SK-N-SH (cell line): ENCODE measurements around the gene TRAPPC12. TPM values are rescaled to one million over a fixed set of nuclear protein-coding genes. Genes with fewer than 3 reads are reported as not detected.

Experiments used
- CTCF ChIA-PET: fragments of 300-600, 350-600 bp; formaldehyde crosslinking; extraction: SDS; loops from one replicate; lab custom pipeline; 2021; lab: Yijun Ruan, JAX
- POLR2A ChIA-PET: fragments of 350-600 bp; sonication (Branson Sonifier 250); formaldehyde crosslinking; extraction: SDS; loops from one replicate; lab custom pipeline; 2020; ENCODE audit warnings: antibody characterized with exemption, inconsistent platforms; lab: Yijun Ruan, JAX
- DNase-seq: peaks from one replicate; pipeline ENCODE4 v3.0.0; 2012
- H2AFZ ChIP-seq: fragments of 200-600 bp; sonication (generic); 2 replicates; pipeline ENCODE4 v1.8.1; 2016; ENCODE audit warnings: antibody characterized with exemption, mild to moderate bottlenecking, low read depth
- H3F3A ChIP-seq: fragments of 200-600 bp; sonication (generic); replicated peaks from 2 replicates; pipeline ENCODE3; 2016; ENCODE audit warnings: antibody characterized with exemption, mild to moderate bottlenecking; ENCODE audit not compliant: insufficient read depth
- H3K27ac ChIP-seq, 2 experiments: fragments of 200-500 bp in 1 of 2; fragments of 200-600 bp in 1 of 2; sonication (Bioruptor generic) in 1 of 2; sonication (generic), shearing (Covaris generic) in 1 of 2; 2 replicates each; pipeline versions ENCODE4 v1.5.1 to v1.6.1; 2014 to 2016; ENCODE audit warnings: low read depth in 2 of 2, inconsistent platforms in 1 of 2, low read length in 1 of 2, mild to moderate bottlenecking in 1 of 2, mixed read lengths in 1 of 2
- H3K27me3 ChIP-seq: fragments of 200-600 bp; sonication (generic), shearing (Covaris generic); 2 replicates; pipeline ENCODE4 v1.6.1; 2016; ENCODE audit warnings: mixed run types; ENCODE audit not compliant: insufficient read depth
- H3K36me3 ChIP-seq, 2 experiments: fragments of 200-500 bp in 1 of 2; fragments of 200-600 bp in 1 of 2; sonication (Bioruptor generic) in 1 of 2; sonication (generic) in 1 of 2; replicated peaks in 1 of 2; 2 replicates each; pipeline versions ENCODE3 to v1.5.1; 2014 to 2016; ENCODE audit warnings: low read length in 1 of 2, mild to moderate bottlenecking in 1 of 2; ENCODE audit not compliant: insufficient read depth in 2 of 2, control insufficient read depth in 1 of 2
- H3K4me1 ChIP-seq, 2 experiments: fragments of 200-500 bp in 1 of 2; fragments of 200-600 bp in 1 of 2; sonication (Bioruptor generic) in 1 of 2; sonication (generic), shearing (Covaris generic) in 1 of 2; 2 replicates each; pipeline versions ENCODE4 v1.5.1 to v1.6.1; 2014 to 2016; ENCODE audit warnings: low read depth in 1 of 2, low read length in 1 of 2, mixed run types in 1 of 2; ENCODE audit not compliant: insufficient read depth in 2 of 2, control insufficient read depth in 1 of 2
- H3K4me2 ChIP-seq: fragments of 200-600 bp; sonication (generic), shearing (Covaris generic); 2 replicates; pipeline ENCODE4 v1.6.1; 2017; ENCODE audit warnings: mixed run types
- H3K4me3 ChIP-seq, 2 experiments: fragments of 200-500 bp in 1 of 2; fragments of 200-600 bp in 1 of 2; sonication (Bioruptor generic) in 1 of 2; sonication (generic), shearing (Covaris generic) in 1 of 2; 2 replicates each; pipeline versions ENCODE4 v1.5.1 to v1.8.1; 2014 to 2016; ENCODE audit warnings: low read depth in 2 of 2, inconsistent platforms in 1 of 2, low read length in 1 of 2, mild to moderate bottlenecking in 1 of 2, mixed read lengths in 1 of 2, moderate library complexity in 1 of 2
- H3K79me2 ChIP-seq: fragments of 200-600 bp; sonication (generic); 2 replicates; pipeline ENCODE4 v1.8.1; 2017; ENCODE audit warnings: mild to moderate bottlenecking; ENCODE audit not compliant: insufficient read depth
- H3K9ac ChIP-seq: fragments of 200-600 bp; sonication (generic); 2 replicates; pipeline ENCODE4 v1.6.1; 2017; ENCODE audit warnings: mixed run types
- H3K9me2 ChIP-seq: fragments of 200-600 bp; sonication (generic); 2 replicates; pipeline ENCODE4 v1.6.1; 2017; ENCODE audit warnings: mixed run types
- H3K9me3 ChIP-seq: fragments of 200-600 bp; sonication (generic); 2 replicates; pipeline ENCODE4 v1.6.1; 2017; ENCODE audit warnings: mixed run types, mild to moderate bottlenecking, moderate library complexity
- H4K20me1 ChIP-seq: fragments of 200-600 bp; sonication (generic); 2 replicates; pipeline ENCODE4 v1.6.1; 2017; ENCODE audit warnings: mild to moderate bottlenecking, mixed run types; ENCODE audit not compliant: insufficient read depth
- CTCF ChIP-seq: fragments of 200-600 bp; sonication (generic); IDR thresholded peaks from 2 replicates; pipeline ENCODE4 v1.6.1; 2017; ENCODE audit warnings: antibody characterized with exemption, mild to moderate bottlenecking, moderate library complexity
- ELF1 ChIP-seq: IDR thresholded peaks from 2 replicates; pipeline ENCODE4 v1.4.0; 2012
- EP300 ChIP-seq, 2 experiments: IDR thresholded peaks; 2 replicates each; pipeline versions ENCODE4 v1.4.0 to v1.6.1; 2012; ENCODE audit warnings: borderline replicate concordance in 1 of 2, low read depth in 1 of 2, low read length in 1 of 2
- EZH2phosphoT487 ChIP-seq: fragments of 200-600 bp; sonication (generic); IDR thresholded peaks from 2 replicates; pipeline ENCODE4 v1.6.1; 2017; ENCODE audit warnings: low read depth, mixed run types, mild to moderate bottlenecking, antibody characterized with exemption, moderate library complexity, borderline replicate concordance
- FOSL2 ChIP-seq: IDR thresholded peaks from 2 replicates; pipeline ENCODE4 v1.4.0; 2012; ENCODE audit warnings: low read depth, mild to moderate bottlenecking, moderate library complexity, borderline replicate concordance
- FOXJ3 ChIP-seq: sonication (generic); formaldehyde crosslinking; IDR thresholded peaks from 2 replicates; pipeline ENCODE4 v1.5.1; 2020; ENCODE audit warnings: mild to moderate bottlenecking, missing genetic modification reagents
- FOXM1 ChIP-seq: IDR thresholded peaks from 2 replicates; pipeline ENCODE4 v1.4.0; 2012; ENCODE audit warnings: low read depth, mild to moderate bottlenecking
- GABPA ChIP-seq: IDR thresholded peaks from 2 replicates; pipeline ENCODE4 v1.4.0; 2012; ENCODE audit warnings: low read depth, mild to moderate bottlenecking
- GATA2 ChIP-seq: sonication (generic); formaldehyde crosslinking; IDR thresholded peaks from 2 replicates; pipeline ENCODE4 v1.5.0; 2020; ENCODE audit warnings: mild to moderate bottlenecking, missing genetic modification reagents
- JUND ChIP-seq: IDR thresholded peaks from 2 replicates; pipeline ENCODE4 v1.4.0; 2012
- NFIC ChIP-seq: IDR thresholded peaks from 2 replicates; pipeline ENCODE4 v1.4.0; 2012; ENCODE audit warnings: borderline replicate concordance
- NRF1 ChIP-seq: IDR thresholded peaks from 2 replicates; pipeline ENCODE4 v1.6.1; 2012; ENCODE audit warnings: low read depth, mild to moderate bottlenecking, low read length
- RCOR1 ChIP-seq: fragments of 150-350 bp; IDR thresholded peaks from 2 replicates; pipeline ENCODE4 v1.6.1; 2017; ENCODE audit warnings: antibody characterized with exemption, low read length
- RFX5 ChIP-seq: IDR thresholded peaks from 2 replicates; pipeline ENCODE4 v1.6.1; 2012; ENCODE audit warnings: mild to moderate bottlenecking, improper control_type of control experiment, low read length
- RXRA ChIP-seq: IDR thresholded peaks from 2 replicates; pipeline ENCODE4 v1.4.0; 2012; ENCODE audit warnings: low read depth, mild to moderate bottlenecking, borderline replicate concordance
- SIN3A ChIP-seq: IDR thresholded peaks from 2 replicates; pipeline ENCODE4 v1.6.1; 2012; ENCODE audit warnings: low read depth, mild to moderate bottlenecking, low read length, moderate library complexity, borderline replicate concordance
- SMC3 ChIP-seq: IDR thresholded peaks from 2 replicates; pipeline ENCODE4 v1.6.1; 2012; ENCODE audit warnings: low read depth, low read length, improper control_type of control experiment
- TAF1 ChIP-seq: IDR thresholded peaks from 2 replicates; pipeline ENCODE4 v1.6.1; 2012; ENCODE audit warnings: low read depth, mild to moderate bottlenecking, low read length, moderate library complexity, borderline replicate concordance
- TCF12 ChIP-seq: IDR thresholded peaks from 2 replicates; pipeline ENCODE4 v1.4.0; 2012
- TEAD4 ChIP-seq: IDR thresholded peaks from 2 replicates; pipeline ENCODE4 v1.4.0; 2012; ENCODE audit warnings: mild to moderate bottlenecking, borderline replicate concordance; ENCODE audit not compliant: insufficient read depth
- USF1 ChIP-seq: IDR thresholded peaks from 2 replicates; pipeline ENCODE4 v1.4.0; 2012; ENCODE audit warnings: low read depth, borderline replicate concordance
- USF2 ChIP-seq: fragments of 150-350 bp; IDR thresholded peaks from 2 replicates; pipeline ENCODE4 v1.6.1; 2017; ENCODE audit warnings: antibody characterized with exemption, low read length, low read depth, borderline replicate concordance
- YY1 ChIP-seq: IDR thresholded peaks from 2 replicates; pipeline ENCODE4 v1.4.0; 2012; ENCODE audit warnings: low read depth, mild to moderate bottlenecking
- ZBTB33 ChIP-seq: IDR thresholded peaks from 2 replicates; pipeline ENCODE4 v1.4.0; 2012; ENCODE audit warnings: low read depth, borderline replicate concordance
- WGBS: methylation state at CpG from one replicate; pipeline ENCODE4 v1.1.6; 2017; ENCODE audit warnings: low lambda C conversion rate; 5-methylcytosine and 5-hydroxymethylcytosine counted together
- polyA plus RNA-seq, 3 experiments: library from polyadenylated mRNA; depleted of rRNA; stranded (reverse); fragments of >200 nt; gene quantifications; 2 replicates each; pipeline ENCODE4 v1.2.3, GENCODE V29; 2012

Gene TRAPPC12
- polyA plus RNA-seq, 1 of the 3 experiments (the other 2 are of a cell fraction): 83.3 TPM

GRCh38 chr2:3487432-3487831 lies 107.9 kb downstream of the TRAPPC12 start:
- Histone ChIP-seq H3K9me2 (no peaks in the 10 kb centered on the region), H3K9me3 (no peaks in the 10 kb centered on the region), H3K27me3 (no peaks in the 10 kb centered on the region), H3K27ac (no peak overlapping the region), H2AFZ (no peak overlapping the region), H3K4me2 (no peak overlapping the region), H4K20me1 (no peaks in the 10 kb centered on the region), H3F3A (no peaks in the 10 kb centered on the region), H3K36me3 (no peaks in the 10 kb centered on the region), H3K4me1 (no peaks in the 10 kb centered on the region; a peak in 1 of 4 replicates), H3K79me2 (no peaks in the 10 kb centered on the region), H3K4me3 (no peak overlapping the region), H3K9ac (no peak overlapping the region)
- TF ChIP-seq JUND (no peak), ZBTB33 (no peak), TCF12 (no peak), RFX5 (no peak), EZH2phosphoT487 (no peak), USF1 (no peak), RXRA (no peak), EP300 (IDR thresholded peaks at IDR 0.05; ENCODE audit: borderline replicate concordance in 1 of 2, low read depth in 1 of 2, low read length in 1 of 2) (no peak), FOSL2 (no peak), SIN3A (no peak)
- 89% methylated on average over 9 of the region's 10 CpGs for WGBS
- peak; percentile 27 for DNase-seq
- ChIA-PET CTCF (interaction anchor here (0.6 to 2.5 kb wide), 3 partner anchors 25 to 1404 kb away, joined by 3 to 16 read pairs (median 3); no protein-coding TSS in a partner anchor), POLR2A (no interaction called here)

- H3K9me2 ChIP-seq: no peaks in the 10 kb centered on the region
- H3K36me3 ChIP-seq: no peaks in the 10 kb centered on the region
- no peaks in the 10 kb centered on the region for H3K9me3 ChIP-seq
- H3K27me3 ChIP-seq: no peaks in the 10 kb centered on the region
- POLR2A ChIA-PET: no interaction called here
- no peaks in the 10 kb centered on the region for H4K20me1 ChIP-seq
- no peaks in the 10 kb centered on the region; a peak in 1 of 4 replicates for H3K4me1 ChIP-seq
- TF ChIP-seq RCOR1: no peak
- no peak for TF ChIP-seq FOXJ3
- TF ChIP-seq TAF1: no peak
- TF ChIP-seq JUND: no peak
- no peak for TF ChIP-seq FOSL2
- TF ChIP-seq TEAD4: no peak
- no peak for TF ChIP-seq ELF1
- TF ChIP-seq NRF1: no peak
- TF ChIP-seq SMC3: no peak
- no peak for TF ChIP-seq FOXM1
- TF ChIP-seq EZH2phosphoT487: no peak
- TF ChIP-seq GABPA: no peak
- TF ChIP-seq USF2: no peak
- no peak for TF ChIP-seq NFIC
- TF ChIP-seq GATA2 (CRISPR knock-in tag): no peak
- no peak for TF ChIP-seq YY1
- no peak for TF ChIP-seq CTCF
- TF ChIP-seq, all 33 proteins: peak for 0
- Histone ChIP-seq H3K79me2 (no peaks in the 10 kb centered on the region), H3K9ac (no peak overlapping the region), H3K4me2 (no peak overlapping the region), H3K4me3 (no peak overlapping the region), H2AFZ (no peak overlapping the region), H3F3A (no peaks in the 10 kb centered on the region), H3K27ac (no peak overlapping the region)
- CTCF ChIA-PET: interaction anchor here (0.6 to 2.5 kb wide), 3 partner anchors 26 to 1405 kb away, joined by 3 to 16 read pairs (median 3); no protein-coding TSS in a partner anchor
- peak; percentile 28 for DNase-seq
- 73% methylated on average over 6 of the region's 6 CpGs for WGBS
Measured at GRCh38 chr2:3488061-3488531, 108.6 kb downstream of the TRAPPC12 start.
